NCI-H2196 treated with DMSO at 0.1 percent for 48 hours (cell line): Measurements from ENCODE around the gene ZMYND10.
"Not testable (repeated sequence)": the region's sequence is repeated elsewhere in the genome, so short reads cannot be mapped to it uniquely, and the experiment has no call there.

Experiments used
- DNase-seq: peaks from one replicate; lab custom pipeline; 2025; ENCODE audit not compliant: unreplicated experiment; lab: John Stamatoyannopoulos, UW

The ZMYND10 gene

DNA sequence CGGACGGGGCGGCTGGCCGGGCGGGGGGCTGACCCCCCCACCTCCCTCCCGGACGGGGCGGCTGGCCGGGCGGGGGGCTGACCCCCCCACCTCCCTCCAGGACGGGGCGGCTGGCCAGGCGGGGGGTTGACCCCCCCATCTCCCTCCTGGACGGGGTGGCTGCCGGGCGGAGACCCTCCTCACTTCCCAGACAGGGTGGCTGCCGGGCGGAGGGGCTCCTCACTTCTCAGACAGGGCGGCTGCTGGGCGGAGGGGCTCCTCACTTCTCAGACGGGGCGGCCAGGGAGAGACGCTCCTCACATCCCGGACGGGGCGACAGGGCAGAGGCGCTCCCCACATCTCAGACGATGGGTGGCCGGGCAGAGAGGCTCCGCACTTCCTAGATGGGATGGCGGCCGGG lies 33.5 kb downstream of the ZMYND10 start:
- not testable (repeated sequence) for DNase-seq

DNA sequence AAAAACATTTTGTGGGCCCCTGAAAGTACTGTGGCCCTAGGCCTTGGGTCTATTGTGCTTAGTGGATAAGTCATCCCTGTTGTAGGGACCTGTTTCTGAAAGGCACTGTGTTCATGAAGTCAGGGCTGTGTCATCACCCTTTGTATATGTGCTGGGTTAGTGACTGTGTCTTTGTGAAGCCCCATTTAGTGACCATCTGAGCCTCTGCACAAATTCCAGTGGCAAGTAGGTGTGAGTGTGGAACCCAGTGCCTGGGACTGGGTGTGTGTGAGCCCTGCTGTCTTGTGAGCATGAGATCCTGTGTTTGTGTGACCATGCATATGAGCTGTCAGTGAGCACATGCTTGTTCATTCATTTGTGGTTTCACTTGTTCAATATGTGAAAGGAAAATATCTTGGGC lies 40.9 kb downstream of the ZMYND10 start:
- DNase-seq = no peak

GRCh38 chr3:50303013-50303815 lies 42.3 kb downstream of the ZMYND10 start, which contains the start of gene HYAL1:
TSS of gene HYAL1 (minus strand) at chr3:50303574. CDS start at chr3:50302956, 618 bp downstream.
- DNase-seq = no peak

- DNase-seq = no peak
These were observed 43.2 kb downstream of the ZMYND10 start for GRCh38 chr3:50302095-50303012.

- no peak for DNase-seq
These were observed 44.8 kb downstream of the ZMYND10 start for GRCh38 chr3:50300681-50301254.

DNA sequence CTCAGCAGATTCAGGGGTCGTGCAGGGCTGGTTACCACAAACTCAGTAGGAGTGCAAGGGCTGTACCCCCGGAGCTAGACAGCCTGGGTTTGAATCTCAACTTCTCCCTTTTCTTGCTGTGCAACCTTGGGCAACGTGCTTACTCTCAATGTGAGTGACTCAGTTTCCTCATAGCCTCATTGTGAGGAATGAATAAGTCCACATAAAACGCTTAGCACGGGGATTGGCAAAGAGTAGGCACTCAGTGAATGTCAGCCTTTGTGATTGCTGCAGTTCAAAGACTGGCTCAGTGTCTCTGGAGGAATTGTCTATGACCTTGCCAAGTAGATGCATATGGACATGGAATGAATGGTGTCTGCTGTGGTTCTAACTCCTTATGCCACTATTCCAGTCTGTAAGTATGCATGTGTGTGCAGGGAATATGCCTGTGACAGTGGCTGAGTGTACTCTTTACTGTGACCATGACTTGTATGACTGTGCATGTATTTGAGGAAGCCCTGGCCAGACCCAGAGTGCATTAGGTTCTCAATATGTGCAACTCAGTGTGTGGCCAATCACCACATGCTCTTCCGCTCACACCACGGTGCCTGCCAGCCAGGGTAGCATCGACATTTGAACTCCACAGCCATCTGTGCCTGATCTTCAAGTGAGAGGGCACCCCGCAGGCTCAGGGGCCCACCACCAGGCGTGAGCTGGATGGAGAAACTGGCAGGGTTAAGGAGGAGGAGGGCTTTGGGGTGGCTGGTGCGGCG lies 45.4 kb downstream of the ZMYND10 start:
- DNase-seq = no peak

GRCh38 chr3:50299638-50299928 lies 45.9 kb downstream of the ZMYND10 start:
- DNase-seq = no peak

DNA sequence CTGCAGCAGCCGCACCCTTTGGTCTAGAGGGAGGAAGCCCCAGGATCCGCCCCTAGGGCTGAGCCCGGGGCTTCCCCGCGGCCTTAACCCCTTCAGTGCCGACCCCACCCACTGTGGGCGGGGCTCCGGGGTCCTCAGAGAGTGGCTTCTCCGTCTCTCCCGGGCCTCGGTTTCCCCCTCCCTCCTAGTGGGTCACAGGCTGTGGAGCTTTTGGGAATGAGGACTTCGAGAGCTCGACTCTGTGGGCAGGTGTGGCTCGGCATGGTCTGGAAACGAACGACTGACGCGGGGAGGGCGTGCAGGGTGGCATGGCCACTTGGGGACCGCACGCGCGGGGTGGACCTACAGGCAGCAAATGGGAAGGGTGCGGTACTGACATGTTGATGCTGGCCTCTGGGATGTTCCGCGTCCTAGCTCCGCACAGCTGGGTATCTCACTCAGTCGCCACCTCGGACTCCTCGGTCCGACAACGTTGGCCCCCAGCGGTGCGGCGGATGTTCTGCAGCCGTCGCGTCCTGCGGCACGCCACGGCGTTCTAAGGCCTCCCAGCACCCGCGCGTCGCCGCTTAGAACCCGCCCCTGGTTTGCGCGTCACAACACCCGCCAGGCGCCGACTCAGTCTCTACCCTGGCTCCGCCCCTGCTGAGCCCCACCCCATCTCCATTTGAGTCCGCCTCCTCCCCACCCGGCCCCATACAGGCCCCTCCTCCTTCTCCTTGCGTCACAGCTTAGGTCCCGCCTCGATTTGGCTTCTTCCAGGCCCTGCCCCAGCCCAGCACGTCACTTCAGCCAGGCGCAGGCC lies 46.5 kb downstream of the ZMYND10 start, which contains the start of the genes HYAL3 and NAA80:
Gene HYAL3 (minus strand): TSS at position 570 of the 802 bp plus-strand sequence. CDS start 3,803 bp downstream, outside the sequence.
Gene NAA80 (minus strand): TSS at position 570 of the 802 bp plus-strand sequence. CDS start 1,942 bp downstream, outside the sequence.
- peak; percentile 80 for DNase-seq

DNA sequence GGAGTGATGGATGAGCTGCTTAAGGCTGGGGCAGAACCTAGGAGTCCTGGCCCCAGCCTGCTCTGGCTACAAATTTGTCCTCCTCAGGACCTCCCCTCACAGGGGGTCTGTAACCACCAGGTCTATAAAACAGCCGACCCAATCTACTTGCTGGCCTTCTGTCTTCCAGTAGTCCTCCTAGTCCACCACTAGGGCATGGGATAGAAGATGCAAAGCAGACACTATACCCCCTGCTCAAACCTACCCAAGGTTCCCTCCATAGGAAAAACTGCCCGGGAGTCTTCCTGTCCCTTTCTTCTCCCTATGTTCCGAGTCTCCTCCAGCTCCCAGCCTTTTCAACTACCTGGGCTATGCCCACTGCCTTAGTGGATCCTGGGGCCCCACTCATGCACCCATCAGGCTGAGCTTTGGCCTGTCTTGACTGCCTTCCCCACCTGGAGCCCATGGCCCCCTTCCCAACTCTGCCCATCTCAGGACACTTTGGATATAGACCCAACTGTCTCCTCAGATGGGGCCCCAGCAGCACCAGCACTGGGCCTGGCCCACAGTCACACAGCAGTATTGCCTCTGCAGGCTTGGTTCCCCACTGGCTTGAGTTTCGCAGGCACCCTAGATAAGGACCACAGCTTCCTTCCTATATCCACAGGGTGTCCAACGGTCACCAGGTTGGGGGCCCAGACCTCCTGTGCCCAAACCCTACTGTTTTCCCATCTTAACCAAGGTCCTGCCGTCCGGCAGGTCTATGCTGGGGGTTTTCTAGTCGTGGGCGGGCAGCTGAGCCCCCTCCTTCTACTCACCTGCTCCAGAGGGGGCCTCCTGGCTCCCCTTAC lies 47.4 kb downstream of the ZMYND10 start:
- no peak for DNase-seq

DNA sequence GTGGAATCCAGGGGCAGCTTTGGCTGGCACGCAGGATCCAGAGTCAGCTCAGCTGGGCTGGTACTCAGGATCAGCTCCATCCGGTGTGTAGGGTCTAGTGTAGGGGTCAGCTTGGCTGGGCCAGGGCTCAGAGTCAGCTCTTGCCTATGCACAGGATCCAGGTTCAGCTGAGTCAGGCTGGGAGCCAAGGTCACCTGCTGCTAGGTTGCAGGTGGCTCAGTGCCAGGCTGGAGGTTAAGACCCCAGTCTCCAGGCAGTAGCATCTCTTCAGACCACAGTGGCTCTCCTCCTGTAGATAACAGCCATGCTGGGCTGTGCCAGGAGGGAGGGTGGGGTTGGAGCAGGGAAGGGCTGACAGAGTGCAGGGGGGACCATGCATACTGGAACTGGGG lies 48.2 kb downstream of the ZMYND10 start:
- no peak for DNase-seq

DNA sequence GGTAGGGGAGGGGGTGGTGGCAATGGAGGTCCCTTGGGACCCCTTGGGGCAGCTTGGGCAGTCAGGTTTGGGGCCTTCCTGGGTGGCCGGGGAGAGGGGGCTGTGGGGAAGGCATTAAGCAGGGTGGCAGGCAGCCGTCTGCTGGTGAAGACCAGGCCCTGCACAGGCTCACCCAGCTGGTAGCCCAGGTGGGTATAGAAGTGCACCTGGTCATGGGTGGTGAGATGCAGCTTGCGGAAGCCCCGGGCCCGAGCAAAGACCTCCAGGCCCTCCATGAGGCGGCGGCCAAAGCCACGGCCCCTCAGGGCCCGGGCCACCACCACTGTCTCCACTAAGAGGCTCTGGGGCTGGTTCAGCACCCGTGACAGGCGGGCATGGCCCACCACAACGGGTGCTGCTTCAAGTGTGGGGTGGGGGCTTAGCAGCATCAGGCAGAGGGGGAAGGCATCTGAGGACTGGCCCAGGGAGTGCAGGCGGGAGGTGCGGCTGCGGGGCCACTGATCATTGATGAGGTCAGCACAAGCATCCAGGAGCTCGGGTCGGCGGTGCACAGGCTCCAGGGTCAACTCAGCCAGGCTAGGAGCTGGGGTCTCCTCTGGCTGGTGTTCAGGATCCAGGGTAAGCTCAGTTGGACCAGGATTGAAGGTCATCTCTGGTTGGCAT lies 48.7 kb downstream of the ZMYND10 start:
- no peak for DNase-seq

DNA sequence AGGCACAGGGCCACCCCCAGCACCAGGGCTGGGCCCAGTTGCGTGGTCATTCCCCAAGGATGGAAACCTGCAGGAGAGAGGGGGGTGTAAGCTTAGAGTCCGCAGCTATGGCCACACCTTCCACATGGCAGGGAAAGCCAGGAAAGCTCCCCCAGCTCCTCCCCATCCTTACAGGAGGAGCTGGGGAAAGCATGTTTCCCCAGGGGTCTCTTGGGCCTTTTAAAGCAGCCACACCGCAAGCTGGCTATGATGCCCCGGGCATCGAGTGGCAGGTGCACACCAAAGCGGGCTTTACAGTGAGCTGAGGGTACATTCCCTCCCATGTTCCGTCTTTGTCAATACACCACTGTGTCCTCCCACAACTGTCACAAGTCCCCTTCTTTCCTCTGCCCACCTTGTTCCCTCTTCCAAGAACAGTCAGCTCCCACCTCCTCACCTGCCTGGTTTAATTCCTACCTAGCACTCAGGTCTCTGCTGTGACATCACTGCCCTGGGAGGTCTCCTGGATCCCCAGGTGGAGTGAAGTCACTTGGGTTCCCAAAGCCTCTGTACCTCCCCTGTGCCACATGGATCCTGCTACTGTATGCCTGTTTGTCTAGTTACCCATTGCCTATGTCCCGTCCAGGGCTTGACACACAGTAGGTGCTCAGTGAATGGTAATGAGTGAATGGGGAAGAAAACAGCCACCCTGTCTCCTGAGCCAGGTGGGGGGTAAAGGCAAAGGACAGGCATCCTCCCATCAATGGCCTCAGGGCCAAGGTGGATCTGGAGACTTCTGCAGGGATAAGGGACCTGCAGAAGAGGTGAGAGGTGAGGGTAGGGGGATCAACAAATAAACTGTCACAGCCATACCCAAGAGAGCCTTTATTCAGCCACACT lies 49.7 kb downstream of the ZMYND10 start:
- DNase-seq = no peak

- no peak for DNase-seq
These were observed 50.8 kb downstream of the ZMYND10 start for GRCh38 chr3:50294492-50295403.

DNA sequence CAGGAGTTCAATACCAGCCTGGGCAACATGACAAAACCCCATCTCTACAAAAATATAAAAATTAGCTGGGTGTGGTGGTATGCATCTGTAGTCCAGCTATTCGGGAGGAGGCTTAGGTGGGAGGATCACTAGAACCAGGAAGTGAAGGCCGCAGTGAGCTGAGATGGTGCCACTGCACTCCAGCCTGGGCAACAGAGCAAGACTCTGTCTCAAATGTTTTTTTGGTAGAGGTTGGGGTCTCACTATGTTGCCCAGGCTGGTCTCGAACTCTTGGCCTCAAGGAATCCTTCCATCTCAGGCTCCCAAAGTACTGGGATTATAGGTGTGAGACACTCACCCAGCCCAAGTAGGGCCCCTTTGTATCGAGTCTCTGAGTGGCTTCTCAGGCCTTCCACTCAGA lies 51.4 kb downstream of the ZMYND10 start:
- no peak for DNase-seq

GRCh38 chr3:50293079-50293801 lies 52.3 kb downstream of the ZMYND10 start:
- DNase-seq = no peak
